OCI-LY3 (cell line): ENCODE data around the gene TYW1.
"Not testable (repeated sequence)": the region's sequence is repeated elsewhere in the genome, so short reads cannot be mapped to it uniquely, and the experiment has no call there.

Experiments
- H2AFZ ChIP-seq: fragments of 200-600, 300-600 bp; shearing (Covaris generic); 2 replicates; pipeline ENCODE4 v1.6.0; 2014; ENCODE audit warnings: antibody characterized with exemption, low read depth, low read length
- H3K27ac ChIP-seq: fragments of 200-600, 300-600 bp; sonication (generic); 2 replicates; pipeline ENCODE4 v1.5.1; 2014; ENCODE audit warnings: mild to moderate bottlenecking, low read length, moderate library complexity, mixed read lengths
- H3K27me3 ChIP-seq: fragments of 200-600, 300-600 bp; sonication (generic); 2 replicates; pipeline ENCODE4 v1.6.1; 2014; ENCODE audit warnings: low read depth, low read length, mixed read lengths
- H3K36me3 ChIP-seq: fragments of 200-600, 300-600 bp; sonication (generic); replicated peaks from 2 replicates; pipeline ENCODE3; 2014; ENCODE audit warnings: low read depth, low read length, mixed read lengths
- H3K4me1 ChIP-seq: fragments of 300-600, 200-600 bp; sonication (generic); 2 replicates; pipeline ENCODE4 v1.6.1; 2014; ENCODE audit warnings: low read length, mixed read lengths
- H3K4me2 ChIP-seq: fragments of 200-600, 300-600 bp; sonication (generic); 2 replicates; pipeline ENCODE4 v1.6.1; 2014; ENCODE audit warnings: low read length, mixed read lengths
- H3K4me3 ChIP-seq: fragments of 300-600, 200-600 bp; sonication (generic); 2 replicates; pipeline ENCODE4 v1.5.1; 2014; ENCODE audit warnings: antibody characterized with exemption, mild to moderate bottlenecking, low read length, moderate library complexity
- H3K79me2 ChIP-seq: fragments of 300-600, 200-600 bp; shearing (Covaris generic); 2 replicates; pipeline ENCODE4 v1.6.1; 2014; ENCODE audit warnings: mild to moderate bottlenecking, low read length, mixed read lengths
- H3K9ac ChIP-seq: fragments of 300-600, 200-600 bp; shearing (Covaris generic); 2 replicates; pipeline ENCODE4 v1.6.0; 2014; ENCODE audit warnings: mild to moderate bottlenecking, low read length, moderate library complexity
- H3K9me3 ChIP-seq: fragments of 200-600, 300-600 bp; shearing (Covaris generic); 2 replicates; pipeline ENCODE4 v1.6.1; 2014; ENCODE audit warnings: low read length, mixed read lengths; ENCODE audit not compliant: insufficient read depth
- H4K20me1 ChIP-seq: fragments of 200-600, 300-600 bp; sonication (generic); 2 replicates; pipeline ENCODE4 v1.6.1; 2016; ENCODE audit warnings: low read length, mixed read lengths; ENCODE audit not compliant: insufficient read depth
- EZH2phosphoT487 ChIP-seq: fragments of 200-600 bp; shearing (Covaris generic); IDR thresholded peaks from 2 replicates; pipeline ENCODE4 v1.6.1; 2018; ENCODE audit warnings: antibody characterized with exemption, mixed run types, low read depth
- TF ChIP-seq, protein P1 (sequence below): fragments of 200-600, 300-600 bp; sonication (generic); IDR thresholded peaks from 2 replicates; pipeline ENCODE4 v1.5.1; 2014; ENCODE audit warnings: antibody characterized with exemption, low read length, low read depth

The TYW1 gene

GRCh38 chr7:66960192-66960591 lies 36.4 kb upstream of the TYW1 start:
- Histone ChIP-seq H3K27me3 (no peaks in the 10 kb centered on the region), H3K27ac (no peak overlapping the region)

GRCh38 chr7:66961096-66961495 lies 35.5 kb upstream of the TYW1 start:
- Histone ChIP-seq H3K4me3 (no peak overlapping the region), H3K9me3 (no peaks in the 10 kb centered on the region), H3K4me2 (no peak overlapping the region), H2AFZ (no peak overlapping the region), H4K20me1 (no peaks in the 10 kb centered on the region), H3K9ac (no peak overlapping the region), H3K4me1 (no peaks in the 10 kb centered on the region), H3K79me2 (no peaks in the 10 kb centered on the region), H3K27ac (no peak overlapping the region), H3K27me3 (no peaks in the 10 kb centered on the region), H3K36me3 (peaks cover 30% of the 10 kb centered on the region)
- TF ChIP-seq, protein P1, sequence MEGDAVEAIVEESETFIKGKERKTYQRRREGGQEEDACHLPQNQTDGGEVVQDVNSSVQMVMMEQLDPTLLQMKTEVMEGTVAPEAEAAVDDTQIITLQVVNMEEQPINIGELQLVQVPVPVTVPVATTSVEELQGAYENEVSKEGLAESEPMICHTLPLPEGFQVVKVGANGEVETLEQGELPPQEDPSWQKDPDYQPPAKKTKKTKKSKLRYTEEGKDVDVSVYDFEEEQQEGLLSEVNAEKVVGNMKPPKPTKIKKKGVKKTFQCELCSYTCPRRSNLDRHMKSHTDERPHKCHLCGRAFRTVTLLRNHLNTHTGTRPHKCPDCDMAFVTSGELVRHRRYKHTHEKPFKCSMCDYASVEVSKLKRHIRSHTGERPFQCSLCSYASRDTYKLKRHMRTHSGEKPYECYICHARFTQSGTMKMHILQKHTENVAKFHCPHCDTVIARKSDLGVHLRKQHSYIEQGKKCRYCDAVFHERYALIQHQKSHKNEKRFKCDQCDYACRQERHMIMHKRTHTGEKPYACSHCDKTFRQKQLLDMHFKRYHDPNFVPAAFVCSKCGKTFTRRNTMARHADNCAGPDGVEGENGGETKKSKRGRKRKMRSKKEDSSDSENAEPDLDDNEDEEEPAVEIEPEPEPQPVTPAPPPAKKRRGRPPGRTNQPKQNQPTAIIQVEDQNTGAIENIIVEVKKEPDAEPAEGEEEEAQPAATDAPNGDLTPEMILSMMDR, result no peak
- TF ChIP-seq EZH2phosphoT487, result no peak

More at GRCh38 chr7:66960192-66960591, 36.4 kb upstream of the TYW1 start:
- H3K9me3 ChIP-seq, result no peaks in the 10 kb centered on the region
- TF ChIP-seq, protein P1, result no peak
- no peak for TF ChIP-seq EZH2phosphoT487
- no peak overlapping the region for H3K9ac ChIP-seq
- H3K4me2 ChIP-seq, result no peak overlapping the region
- peaks cover 38% of the 10 kb centered on the region for H3K36me3 ChIP-seq
- no peak overlapping the region for H3K4me3 ChIP-seq
- H4K20me1 ChIP-seq, result no peaks in the 10 kb centered on the region
- H3K4me1 ChIP-seq, result no peaks in the 10 kb centered on the region
- H3K79me2 ChIP-seq, result no peaks in the 10 kb centered on the region
- H2AFZ ChIP-seq, result no peak overlapping the region

DNA sequence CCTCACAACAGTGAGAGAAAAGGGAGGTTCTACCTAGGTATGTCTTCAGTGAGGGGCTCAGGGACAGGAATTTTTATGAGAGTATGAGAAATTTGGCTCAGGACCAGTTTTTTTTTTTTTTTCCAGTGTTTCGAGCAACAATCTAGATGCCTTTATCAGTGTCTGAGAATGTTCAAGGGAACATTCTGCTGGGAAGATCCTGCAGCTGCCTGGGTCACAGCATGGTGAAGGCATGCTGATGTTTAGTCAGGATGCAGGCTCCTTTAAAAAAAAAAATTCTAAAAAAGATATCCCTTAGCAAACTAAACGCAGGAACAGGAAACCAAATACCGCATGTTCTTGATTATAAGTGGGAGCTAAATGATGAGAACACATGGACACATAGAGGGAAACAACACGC lies 32.2 kb upstream of the TYW1 start:
- TF ChIP-seq EZH2phosphoT487, result no peak
- TF ChIP-seq, protein P1, result no peak
- Histone ChIP-seq H2AFZ (no peak overlapping the region), H3K4me1 (no peaks in the 10 kb centered on the region), H3K9me3 (no peaks in the 10 kb centered on the region), H3K9ac (no peak overlapping the region), H3K27me3 (no peaks in the 10 kb centered on the region), H3K79me2 (no peaks in the 10 kb centered on the region), H3K4me2 (no peak overlapping the region), H3K36me3 (peaks cover 8% of the 10 kb centered on the region), H3K27ac (no peak overlapping the region), H4K20me1 (no peaks in the 10 kb centered on the region), H3K4me3 (no peak overlapping the region)

GRCh38 chr7:66967029-66967428 lies 29.6 kb upstream of the TYW1 start:
- H3K4me3 ChIP-seq, result no peak overlapping the region
- H4K20me1 ChIP-seq, result no peaks in the 10 kb centered on the region
- H3K4me2 ChIP-seq, result no peak overlapping the region
- TF ChIP-seq EZH2phosphoT487, result no peak
- TF ChIP-seq, protein P1, result no peak
- H3K27ac ChIP-seq, result no peak overlapping the region
- no peaks in the 10 kb centered on the region for H3K79me2 ChIP-seq
- no peak overlapping the region for H3K9ac ChIP-seq
- no peaks in the 10 kb centered on the region for H3K4me1 ChIP-seq
- H3K9me3 ChIP-seq, result no peaks in the 10 kb centered on the region
- no peak overlapping the region for H2AFZ ChIP-seq
- H3K27me3 ChIP-seq, result no peaks in the 10 kb centered on the region
- H3K36me3 ChIP-seq, result peaks cover 8% of the 10 kb centered on the region

- H3K79me2 ChIP-seq, H3K27ac ChIP-seq, H3K4me1 ChIP-seq, H3K36me3 ChIP-seq, H3K4me2 ChIP-seq, H3K4me3 ChIP-seq, H3K9me3 ChIP-seq, H4K20me1 ChIP-seq, H3K27me3 ChIP-seq, H2AFZ ChIP-seq, H3K9ac ChIP-seq: not testable (repeated sequence)
Observed at GRCh38 chr7:66969001-66969400, 27.6 kb upstream of the TYW1 start.
